CD4-positive, alpha-beta T cell treated with Interleukin-4 for 1 hour (primary cell): ENCODE results near the gene ONECUT3.
"Not testable (repeated sequence)": the region's sequence is repeated elsewhere in the genome, so short reads cannot be mapped to it uniquely, and the experiment has no call there.

Source experiments
- DNase-seq, 2 donors: peaks; one replicate each; pipeline ENCODE4 v3.0.0-alpha.2; 2020 to 2022

Gene ONECUT3

GRCh38 chr19:1756705-1757465 is 3.6 kb downstream of the ONECUT3 start:
- DNase-seq, result no peak

GRCh38 chr19:1757468-1758230 is 4.3 kb downstream of the ONECUT3 start:
- DNase-seq, result no peak

GRCh38 chr19:1758231-1758577 is 4.9 kb downstream of the ONECUT3 start:
- DNase-seq, result no peak

- DNase-seq, result no peak
Observed at GRCh38 chr19:1758959-1759903, 5.9 kb downstream of the ONECUT3 start.

GRCh38 chr19:1760020-1760419 is 6.7 kb downstream of the ONECUT3 start:
- DNase-seq, result no peak

- DNase-seq, result not testable (repeated sequence)
Observed at GRCh38 chr19:1760786-1761527, 7.7 kb downstream of the ONECUT3 start.

GRCh38 chr19:1761528-1762242 is 8.4 kb downstream of the ONECUT3 start:
- no peak for DNase-seq

GRCh38 chr19:1762243-1763117 is 9.2 kb downstream of the ONECUT3 start:
- no peak for DNase-seq

GRCh38 chr19:1763648-1764639 is 10.6 kb downstream of the ONECUT3 start:
- no peak for DNase-seq

GRCh38 chr19:1764729-1765128 is 11.4 kb downstream of the ONECUT3 start:
- no peak for DNase-seq

GRCh38 chr19:1765232-1765903 is 12.1 kb downstream of the ONECUT3 start:
- DNase-seq, result no peak

GRCh38 chr19:1765904-1766799 is 12.8 kb downstream of the ONECUT3 start:
- no peak for DNase-seq

- DNase-seq, result no peak
Observed at GRCh38 chr19:1766800-1767352, 13.6 kb downstream of the ONECUT3 start.

GRCh38 chr19:1767464-1767933 is 14.2 kb downstream of the ONECUT3 start:
- peak; percentile 46 to 56 for DNase-seq

GRCh38 chr19:1768248-1768647 is 14.9 kb downstream of the ONECUT3 start:
- no peak for DNase-seq

- DNase-seq, result no peak
Observed at GRCh38 chr19:1768918-1769644, 15.8 kb downstream of the ONECUT3 start.

- no peak for DNase-seq
Observed at GRCh38 chr19:1769645-1769985, 16.3 kb downstream of the ONECUT3 start.
